Globus pallidus (tissue), 1 donor: Measurements from ENCODE around the gene LKAAEAR1.

Experiments used
- DNase-seq: peaks from one replicate; pipeline ENCODE4 v3.0.0-alpha.2; 2015; ENCODE audit warnings: low spot score

LKAAEAR1 gene

GRCh38 chr20:64065062-64065973, 18.9 kb downstream of the LKAAEAR1 start:
- DNase-seq: no peak

- DNase-seq: no peak
Observed at GRCh38 chr20:64064145-64064698, 20.0 kb downstream of the LKAAEAR1 start.

- no peak for DNase-seq
Observed at GRCh38 chr20:64063389-64064144, 20.6 kb downstream of the LKAAEAR1 start.

- peak; percentile 95 for DNase-seq
Observed at GRCh38 chr20:64062596-64063388, 21.4 kb downstream of the LKAAEAR1 start, which contains the start of gene TCEA2. TSS of gene TCEA2 (plus strand) at chr20:64063198. CDS start at chr20:64063313, 115 bp downstream.

GRCh38 chr20:64062276-64062595, 22.0 kb downstream of the LKAAEAR1 start:
- peak; percentile 29 for DNase-seq

- DNase-seq: no peak
Observed at GRCh38 chr20:64058536-64058935, 25.7 kb downstream of the LKAAEAR1 start.

- no peak for DNase-seq
Observed at GRCh38 chr20:64057628-64058498, 26.3 kb downstream of the LKAAEAR1 start.

GRCh38 chr20:64056889-64057627, 27.1 kb downstream of the LKAAEAR1 start:
- no peak for DNase-seq

GRCh38 chr20:64056639-64056888, 27.6 kb downstream of the LKAAEAR1 start:
- no peak for DNase-seq

GRCh38 chr20:64055893-64056638, 28.1 kb downstream of the LKAAEAR1 start:
- DNase-seq: no peak

GRCh38 chr20:64055396-64055892, 28.8 kb downstream of the LKAAEAR1 start:
- DNase-seq: no peak

- DNase-seq: no peak
Observed at GRCh38 chr20:64053841-64054661, 30.1 kb downstream of the LKAAEAR1 start.

GRCh38 chr20:64052987-64053840, 31.0 kb downstream of the LKAAEAR1 start:
- DNase-seq: no peak

- DNase-seq: no peak
Observed at GRCh38 chr20:64052326-64052722, 31.9 kb downstream of the LKAAEAR1 start.

- no peak for DNase-seq
Observed at GRCh38 chr20:64051561-64052325, 32.5 kb downstream of the LKAAEAR1 start.

GRCh38 chr20:64051033-64051452, 33.2 kb downstream of the LKAAEAR1 start:
- DNase-seq: no peak
